GM12878 (cell line): ENCODE data around the gene IQGAP1. TPM values are rescaled to one million over a fixed set of nuclear protein-coding genes. Genes with fewer than 3 reads are reported as not detected.

Source experiments
- ATAC-seq: fragments of 200-7000 bp; cut with Tn5 transposase; 3 replicates; pipeline ENCODE4 v1.9.1; 2020; ENCODE audit warnings: mild to moderate bottlenecking, moderate library complexity
- BruUV-seq: library from RNA; stranded (reverse); fragments of 400-500 nt; replicated peaks from 2 replicates; lab custom pipeline; 2021; lab: Mats Ljungman, UMichigan
- CTCF ChIA-PET: fragments of 300-600 bp; sonication (Branson Sonifier 250); formaldehyde crosslinking; extraction: SDS; loops from one replicate; lab custom pipeline; 2021; ENCODE audit warnings: inconsistent platforms; lab: Yijun Ruan, JAX
- POLR2A ChIA-PET: fragments of 350-600 bp; formaldehyde crosslinking; extraction: SDS; loops from one replicate; lab custom pipeline; 2021; ENCODE audit warnings: inconsistent platforms; lab: Charles Lee
- RAD21 ChIA-PET: fragments of 300-600 bp; sonication (Branson Sonifier 250); formaldehyde crosslinking; loops from one replicate; lab custom pipeline; 2023; ENCODE audit warnings: antibody characterized with exemption; ENCODE audit not compliant: unreplicated experiment; lab: Charles Lee
- SMC1A ChIA-PET: fragments of 300-600 bp; sonication (Branson Sonifier 250); formaldehyde crosslinking; loops from one replicate; lab custom pipeline; 2023; ENCODE audit not compliant: unreplicated experiment, uncharacterized antibody; lab: Charles Lee
- DNase-seq: peaks from one replicate; pipeline ENCODE4 v3.0.0-alpha.2; 2011; ENCODE audit warnings: low read depth, low spot score
- FAIRE-seq: peaks from 3 replicates; lab custom pipeline; 2011; peaks lifted over from hg19 to GRCh38; lab: Jason Lieb, UNC
- H2AFZ ChIP-seq: 2 replicates; pipeline ENCODE4 v1.6.0; 2011; ENCODE audit warnings: low read depth, low read length, control low read depth; ENCODE audit not compliant: control insufficient read depth
- H3K27ac ChIP-seq: 2 replicates; pipeline ENCODE4 v1.5.1; 2011; ENCODE audit warnings: control low read depth; ENCODE audit not compliant: control insufficient read depth, insufficient read depth
- H3K27me3 ChIP-seq, 2 experiments: replicated peaks in 1 of 2; 2 replicates each; pipeline versions ENCODE4 v1.6.0 to v1.6.1; 2011; ENCODE audit warnings: low read length in 1 of 2; ENCODE audit not compliant: control insufficient read depth in 2 of 2, insufficient read depth in 2 of 2
- H3K36me3 ChIP-seq, 2 experiments: 2 replicates each; pipeline ENCODE4 v1.5.1; 2011; ENCODE audit warnings: low read length in 1 of 2; ENCODE audit not compliant: control insufficient read depth in 2 of 2, insufficient read depth in 2 of 2
- H3K4me1 ChIP-seq: 2 replicates; pipeline ENCODE4 v1.6.1; 2011; ENCODE audit warnings: mild to moderate bottlenecking, low read length, moderate library complexity, mixed read lengths; ENCODE audit not compliant: control insufficient read depth, insufficient read depth
- H3K4me2 ChIP-seq: 2 replicates; pipeline ENCODE4 v1.6.0; 2011; ENCODE audit warnings: control low read depth; ENCODE audit not compliant: control insufficient read depth, insufficient read depth
- H3K4me3 ChIP-seq: fragments of 200-600 bp; sonication (generic); 2 replicates; pipeline ENCODE4 v1.5.1; 2016
- H3K79me2 ChIP-seq: 2 replicates; pipeline ENCODE4 v1.6.0; 2011; ENCODE audit warnings: low read length; ENCODE audit not compliant: control insufficient read depth, insufficient read depth
- H3K9ac ChIP-seq: 2 replicates; pipeline ENCODE4 v1.8.0; 2011; ENCODE audit warnings: low read length, control low read depth, mixed read lengths; ENCODE audit not compliant: control insufficient read depth, insufficient read depth
- H3K9me3 ChIP-seq: replicated peaks from 3 replicates; pipeline ENCODE4 v1.5.1; 2011; ENCODE audit warnings: mild to moderate bottlenecking, low read length; ENCODE audit not compliant: control insufficient read depth, insufficient read depth
- H4K20me1 ChIP-seq: 2 replicates; pipeline ENCODE4 v1.6.0; 2011; ENCODE audit not compliant: control insufficient read depth, insufficient read depth
- BMI1 ChIP-seq: fragments of 450-650 bp; IDR thresholded peaks from 2 replicates; pipeline ENCODE4 v1.6.1; 2016; ENCODE audit warnings: mild to moderate bottlenecking, moderate library complexity, borderline replicate concordance
- CEBPB ChIP-seq, 2 experiments: fragments of 150-350 bp in 1 of 2; IDR thresholded peaks; 2 replicates each; pipeline ENCODE4 v1.6.1; 2012 to 2014; ENCODE audit warnings: low read depth in 2 of 2, low read length in 2 of 2, borderline replicate concordance in 1 of 2, inconsistent platforms in 1 of 2
- HDGF ChIP-seq: fragments of 450-650 bp; IDR thresholded peaks from 2 replicates; pipeline ENCODE4 v1.6.1; 2016; ENCODE audit warnings: antibody characterized with exemption
- IKZF2 ChIP-seq, 2 experiments: fragments of 450-650 bp; IDR thresholded peaks; 2 replicates each; pipeline ENCODE4 v1.6.1; 2017; ENCODE audit warnings: mild to moderate bottlenecking in 2 of 2, moderate library complexity in 2 of 2
- PAX8 ChIP-seq: fragments of 450-650 bp; IDR thresholded peaks from 2 replicates; pipeline ENCODE4 v1.6.1; 2017; ENCODE audit warnings: mild to moderate bottlenecking, moderate library complexity
- RELB ChIP-seq: fragments of 450-650 bp; IDR thresholded peaks from 2 replicates; pipeline ENCODE4 v1.6.1; 2017; ENCODE audit warnings: low read depth, mild to moderate bottlenecking, moderate library complexity
- SMAD5 ChIP-seq: IDR thresholded peaks from 2 replicates; pipeline ENCODE4 v1.6.1; 2016; ENCODE audit warnings: antibody characterized with exemption, low read depth
- SMC3 ChIP-seq: IDR thresholded peaks from 2 replicates; pipeline ENCODE4 v1.6.1; 2011; ENCODE audit warnings: low read length, improper control_type of control experiment, borderline replicate concordance
- SP1 ChIP-seq: IDR thresholded peaks from one replicate; pipeline ENCODE4 v1.6.1; 2011; ENCODE audit warnings: low read depth, low read length
- SUZ12 ChIP-seq: fragments of 200-600 bp; sonication (generic); IDR thresholded peaks from one replicate; pipeline ENCODE4 v1.6.1; 2018; ENCODE audit warnings: antibody characterized with exemption, mild to moderate bottlenecking; ENCODE audit not compliant: unreplicated experiment
- TCF3 ChIP-seq: IDR thresholded peaks from 2 replicates; pipeline ENCODE4 v1.6.1; 2012; ENCODE audit warnings: low read depth, mild to moderate bottlenecking, low read length, borderline replicate concordance; ENCODE audit not compliant: insufficient read depth
- WRNIP1 ChIP-seq: IDR thresholded peaks from 2 replicates; pipeline ENCODE4 v1.6.1; 2011; ENCODE audit warnings: low read depth, low read length, improper control_type of control experiment, borderline replicate concordance
- ZBTB4 ChIP-seq: fragments of 450-650 bp; formaldehyde crosslinking; IDR thresholded peaks from 2 replicates; pipeline ENCODE4 v1.4.0; 2022; ENCODE audit warnings: mild to moderate bottlenecking, moderate library complexity
- ZNF592 ChIP-seq: fragments of 450-650 bp; IDR thresholded peaks from 2 replicates; pipeline ENCODE4 v1.6.1; 2017; ENCODE audit warnings: mild to moderate bottlenecking, moderate library complexity
- WGBS: methylation state at CpG from one replicate; pipeline ENCODE4 v1.1.6; 2016; ENCODE audit warnings: low lambda C conversion rate; ENCODE audit not compliant: insufficient replicate concordance, insufficient coverage; ENCODE audit errors: missing lambda C conversion rate; 5-methylcytosine and 5-hydroxymethylcytosine counted together
- in situ Hi-C: fragments of 300-500 bp; cut with MboI; formaldehyde crosslinking; loops from 9 replicates; pipeline ENCODE4 v1.14.3; 2018; ENCODE audit warnings: mixed read lengths
- intact Hi-C: fragments of 100-400 bp; cut with micrococcal nuclease; formaldehyde crosslinking; loops from one replicate; pipeline ENCODE4 v1.14.2; 2022; ENCODE audit not compliant: unreplicated experiment
- polyA plus RNA-seq, 11 experiments: library from polyadenylated mRNA; depleted of rRNA in 4 of 11; unstranded in 6 of 11; stranded (reverse) in 5 of 11; fragments of >200 nt; fragmentation: Nextera tagmentation in 4 of 11; fragmentation: Illumina TruSeq in 1 of 11; extraction: Ambion mirVana in 4 of 11; extraction: Trizol in 1 of 11; gene quantifications; 1 replicate in 1 of 11; 2 replicates in 10 of 11; pipeline versions ENCODE4 v1.2.1 to v1.2.3, GENCODE V29; 2011 to 2016; ENCODE audit warnings: inconsistent platforms in 2 of 11, missing spikeins in 2 of 11, low read depth in 1 of 11
- total RNA-seq, 4 experiments: library from RNA; depleted of rRNA in 3 of 4; stranded (reverse); fragments of >200 nt in 3 of 4; fragmentation: Illumina TruSeq in 1 of 4; extraction: Trizol in 1 of 4; gene quantifications; 2 replicates each; pipeline versions ENCODE4 v1.2.1 to v1.2.3, GENCODE V29; 2013 to 2021

Gene IQGAP1
- total and polyA plus RNA-seq, 10 of the 15 experiments (the other 5 are each of a cell fraction or from before 2014, with no cell fraction given): 65.2 to 250 (median 112) TPM

- no peak overlapping the region for H3K27ac ChIP-seq
- H3K4me3 ChIP-seq: no peak overlapping the region
- ATAC-seq: no peak
- no peaks in the 10 kb centered on the region for H3K27me3 ChIP-seq
- H2AFZ ChIP-seq: no peak overlapping the region
- in situ Hi-C loops: no loop called here
- no peaks in the 10 kb centered on the region; the same call in 1 of the 2 replicates for H3K79me2 ChIP-seq
- H3K4me2 ChIP-seq: no peak overlapping the region
- intact Hi-C loops: no loop called here
- ChIA-PET SMC1A (interaction anchor here (0.9 to 3.4 kb wide), 4 partner anchors 13 to 133 kb away, joined by 3 to 10 read pairs (median 4); no protein-coding TSS in a partner anchor), POLR2A (no interaction called here), RAD21 (interaction anchor here (0.6 kb wide), 1 partner anchor 244 kb away, joined by 3 read pairs; no protein-coding TSS in a partner anchor), CTCF (interaction anchor here (1.2 to 3.8 kb wide), 3 partner anchors 17 to 146 kb away, joined by 3 to 23 read pairs (median 4); no protein-coding TSS in a partner anchor)
- BruUV-seq: no TSS peak
- H3K9me3 ChIP-seq: no peaks in the 10 kb centered on the region
- H3K36me3 ChIP-seq: peaks cover 9 to 13% of the 10 kb centered on the region in 2 experiments
- no peak for FAIRE-seq
- H4K20me1 ChIP-seq: no peaks in the 10 kb centered on the region
- H3K9ac ChIP-seq: no peak overlapping the region
- DNase-seq: no peak
- H3K4me1 ChIP-seq: peaks cover 3% of the 10 kb centered on the region; the same call in 1 of the 2 replicates
- WGBS: 86% methylated on average over 7 of the region's 7 CpGs
- TF ChIP-seq ZNF592 (no peak), TCF3 (no peak), PAX8 (no peak), RELB (no peak), SUZ12 (no peak), SMAD5 (no peak), CEBPB (IDR thresholded peaks at IDR 0.05; ENCODE audit: borderline replicate concordance in 1 of 2, low read depth in 2 of 2, low read length in 2 of 2) (no peak), WRNIP1 (no peak), SP1 (no peak), ZBTB4 (CRISPR knock-in tag) (no peak), BMI1 (no peak), SMC3 (no peak), HDGF (no peak), IKZF2 (IDR thresholded peaks at IDR 0.05) (no peak)
Observed at GRCh38 chr15:90465140-90465929, 77.3 kb downstream of the IQGAP1 start.
